ENCODE measurements around the gene DSCAML1.

DSCAML1 gene

DNA sequence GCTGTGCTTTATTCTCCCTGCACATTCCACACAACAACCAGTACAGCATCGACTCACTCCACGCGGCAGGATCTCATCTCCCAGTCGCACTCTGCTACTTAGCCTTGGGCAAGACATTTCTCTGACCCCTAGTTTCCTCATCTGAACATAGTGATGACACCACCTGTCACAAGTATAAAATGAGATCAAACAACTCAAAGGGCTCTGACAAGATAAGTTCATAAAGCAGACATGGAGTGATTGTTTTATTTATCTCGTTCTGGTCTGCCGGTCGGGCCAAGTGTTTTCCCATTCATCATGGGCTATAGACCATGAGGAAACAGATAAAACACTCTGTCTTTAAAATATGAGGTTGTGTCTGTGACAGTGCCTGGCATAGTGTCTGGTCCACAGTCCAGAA, 35.0 kb downstream of the DSCAML1 start:
- no peak for DNase-seq (ENCODE audit: low read depth in 2 of 2)

DNA sequence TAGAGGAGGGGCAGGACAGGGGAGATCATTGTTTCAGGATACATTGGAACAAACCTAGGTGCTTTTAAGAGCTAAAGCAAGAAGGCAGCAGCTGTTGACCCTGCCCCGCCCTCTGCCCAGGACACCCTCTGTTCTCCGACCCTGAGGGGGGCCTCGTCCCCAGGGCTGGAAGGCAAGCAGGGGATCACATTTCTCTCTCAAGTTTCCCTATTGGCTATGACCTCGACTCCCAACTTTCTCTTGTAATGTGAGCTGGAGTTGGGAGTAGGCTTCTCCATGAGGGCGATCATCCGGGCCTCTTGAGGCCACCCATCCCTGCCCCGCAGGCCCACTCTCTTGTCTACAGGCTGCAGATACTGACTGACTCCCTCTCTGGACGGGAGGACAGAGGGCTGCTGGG, 37.7 kb downstream of the DSCAML1 start:
- no peak for DNase-seq (ENCODE audit: low read depth in 2 of 2)

DNA sequence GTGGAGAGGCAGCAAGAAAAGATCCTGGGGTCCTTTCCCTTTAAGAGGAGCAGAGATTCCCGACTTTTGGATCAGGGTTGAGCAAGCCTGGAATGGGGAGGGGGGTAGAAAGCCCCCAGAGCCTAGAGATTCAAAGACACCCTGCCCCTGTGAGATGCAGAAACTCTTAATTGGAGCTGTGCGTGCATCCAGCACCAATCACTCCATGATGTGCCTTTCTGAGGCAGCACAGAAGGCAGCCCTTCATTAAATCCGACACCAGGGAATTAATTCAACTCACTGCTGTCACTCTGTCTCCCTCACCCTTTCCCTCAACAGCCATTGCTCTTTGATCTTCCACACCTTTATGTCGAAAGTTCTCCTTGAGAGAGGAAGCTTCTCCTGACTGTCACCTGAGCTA, 43.0 kb downstream of the DSCAML1 start:
- DNase-seq (ENCODE audit: low read depth in 2 of 2) = no peak

DNA sequence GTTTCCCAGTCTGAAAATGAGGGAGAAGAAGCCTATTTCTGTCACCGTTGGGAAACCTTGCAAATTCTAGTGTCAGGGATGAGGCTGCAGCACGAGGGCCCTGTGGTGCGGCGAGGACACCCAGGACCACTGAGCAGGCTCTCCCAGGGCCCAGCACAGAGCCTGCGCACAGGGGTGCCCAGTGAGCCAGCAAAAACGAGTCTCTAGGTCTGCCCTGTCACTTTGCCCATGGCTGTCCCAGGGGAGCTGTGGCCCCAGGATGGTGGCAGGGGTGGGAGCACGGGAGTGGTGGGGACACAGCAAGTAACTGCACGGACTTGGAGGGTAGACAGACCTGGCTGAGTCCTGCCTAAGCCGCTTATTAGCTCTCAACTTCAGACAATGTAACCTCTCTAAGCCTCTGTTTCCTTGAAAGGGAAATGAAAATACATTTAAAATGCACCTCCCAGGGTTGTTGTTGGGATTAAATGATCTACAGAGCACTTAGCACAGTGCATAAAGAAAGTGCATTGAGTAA, 44.2 kb downstream of the DSCAML1 start:
- no peak for DNase-seq (ENCODE audit: low read depth in 2 of 2)

DNA sequence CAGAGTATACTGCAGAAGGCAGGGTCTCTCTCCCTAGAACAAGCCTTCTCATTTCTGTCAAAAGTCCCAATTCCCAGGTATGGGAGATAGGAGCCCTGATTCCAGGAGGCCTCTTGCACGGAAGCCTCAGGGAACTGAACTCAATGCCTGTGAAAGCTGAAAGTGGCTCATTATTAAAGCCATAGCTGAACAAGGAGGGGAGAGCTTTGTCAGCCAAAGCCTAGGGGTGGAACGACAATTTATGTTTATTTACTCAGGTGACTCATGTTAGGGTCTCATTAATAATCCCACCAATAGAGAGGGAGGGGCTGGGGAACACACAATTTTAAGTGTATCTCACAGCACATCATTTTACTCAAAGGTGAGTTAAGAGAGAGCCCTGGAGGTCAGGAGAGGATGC, 44.9 kb downstream of the DSCAML1 start:
- no peak for DNase-seq (ENCODE audit: low read depth in 2 of 2)

DNA sequence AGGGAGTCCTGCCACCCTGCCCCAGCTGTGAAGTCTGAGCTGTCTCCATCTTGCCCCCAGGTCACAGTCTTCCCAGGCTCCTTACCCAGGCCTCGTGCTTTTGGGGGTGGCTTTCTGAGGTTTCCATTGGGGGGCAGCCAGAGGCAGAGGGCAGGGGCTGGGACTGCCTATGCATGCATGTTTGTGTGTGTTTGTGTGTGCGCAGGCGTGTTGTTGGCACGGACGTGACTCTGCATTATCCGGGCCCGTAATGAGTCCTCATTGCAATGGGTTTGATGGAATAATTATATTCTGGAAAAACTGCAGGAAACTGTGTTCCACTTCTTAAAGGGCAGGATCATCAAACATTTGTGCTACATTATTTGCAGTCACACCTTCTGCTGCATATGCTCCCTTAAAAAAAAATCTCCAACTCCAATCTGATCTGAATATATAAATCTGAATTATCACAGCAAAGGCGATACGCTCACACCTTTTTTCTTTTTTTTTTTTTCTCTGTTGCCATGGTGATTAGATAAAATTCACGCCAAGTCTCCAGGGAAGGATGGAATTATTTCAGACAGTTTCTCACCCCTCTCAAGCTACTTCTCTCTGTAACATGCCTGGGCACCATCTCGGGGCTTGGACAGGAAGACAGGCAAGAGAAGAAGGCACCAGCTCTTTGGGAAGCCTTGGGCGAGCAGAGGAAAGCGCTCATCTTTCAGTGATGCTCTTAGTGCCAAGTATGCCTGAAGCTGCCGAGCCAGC, 45.9 kb downstream of the DSCAML1 start:
- DNase-seq (ENCODE audit: low read depth in 2 of 2) = no peak

DNA sequence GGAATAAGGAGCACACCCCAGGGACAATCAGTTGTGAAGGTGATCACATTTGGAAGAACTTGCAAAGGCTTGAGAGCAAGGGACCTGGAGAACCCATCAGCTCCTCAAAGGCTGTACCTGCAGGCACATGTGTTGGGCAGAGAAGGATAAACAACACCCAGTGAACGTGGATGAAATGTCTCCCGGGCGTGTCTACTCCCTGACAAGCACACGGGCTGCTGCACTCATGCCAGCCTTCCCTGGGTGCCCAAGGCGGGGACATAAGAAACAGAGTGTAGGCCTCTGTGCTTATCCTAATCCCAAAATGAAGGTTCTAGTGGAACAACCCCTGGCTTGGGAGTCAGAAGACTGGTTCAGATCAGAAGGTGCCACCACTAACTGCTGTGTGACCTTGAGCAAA, 46.7 kb downstream of the DSCAML1 start:
- DNase-seq (ENCODE audit: low read depth in 2 of 2) = no peak

DNA sequence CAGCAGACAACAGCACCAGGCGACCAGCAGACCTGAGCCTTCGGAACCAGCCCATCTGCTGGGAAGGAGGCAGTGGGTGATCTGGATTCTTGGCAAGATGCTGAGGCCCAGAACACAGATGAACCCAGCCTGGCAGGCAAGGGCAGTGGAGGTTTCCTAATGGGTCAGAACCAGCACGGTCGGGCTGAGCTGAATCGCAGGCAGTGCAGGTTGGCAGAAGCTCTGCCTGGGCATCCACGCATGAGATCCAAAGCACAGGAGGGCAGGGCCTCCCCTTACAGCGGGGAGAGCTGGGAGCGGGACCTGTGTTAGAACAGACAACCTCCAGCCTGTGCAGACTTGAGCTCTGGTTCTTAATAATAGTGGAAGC, 47.5 kb downstream of the DSCAML1 start:
- DNase-seq (ENCODE audit: low read depth in 2 of 2) = no peak

DNA sequence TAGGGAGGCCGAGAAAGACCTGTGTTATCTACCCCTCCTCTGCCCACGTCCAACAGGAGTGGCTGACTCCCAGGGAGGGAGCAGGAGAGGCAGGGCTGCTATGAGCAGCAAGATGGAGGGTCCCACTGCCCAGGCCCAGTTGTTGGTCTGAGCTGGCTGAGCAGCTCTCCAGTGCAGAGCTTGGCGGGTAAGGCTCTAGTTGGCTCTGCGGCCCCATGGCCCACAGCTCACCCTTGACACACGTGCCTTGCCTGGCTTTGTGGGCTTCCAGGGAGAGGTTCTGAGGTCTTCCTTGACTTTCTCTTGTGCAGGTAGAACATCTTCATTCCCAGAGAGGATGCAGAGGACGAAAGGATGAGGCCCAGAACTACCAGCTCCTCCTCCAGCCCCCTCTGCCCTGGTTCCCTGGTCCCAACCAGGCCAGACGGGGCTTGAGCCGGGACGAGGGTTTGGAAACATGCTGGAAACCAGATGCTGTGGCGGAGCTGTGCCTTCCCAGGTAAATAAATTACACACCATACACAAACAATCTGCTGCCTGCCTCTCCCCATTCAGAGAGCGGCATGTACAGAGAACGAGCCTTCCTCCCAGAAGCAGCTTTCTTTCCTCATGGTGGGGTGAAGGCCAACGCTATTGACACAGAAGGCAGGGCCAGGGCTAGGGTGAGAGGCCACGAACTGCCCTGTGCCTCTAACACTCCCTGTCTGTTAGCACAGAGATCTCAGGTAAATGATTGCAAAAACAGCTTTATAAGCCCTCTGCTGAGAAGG, 48.1 kb downstream of the DSCAML1 start:
- DNase-seq (ENCODE audit: low read depth in 2 of 2) = no peak

DNA sequence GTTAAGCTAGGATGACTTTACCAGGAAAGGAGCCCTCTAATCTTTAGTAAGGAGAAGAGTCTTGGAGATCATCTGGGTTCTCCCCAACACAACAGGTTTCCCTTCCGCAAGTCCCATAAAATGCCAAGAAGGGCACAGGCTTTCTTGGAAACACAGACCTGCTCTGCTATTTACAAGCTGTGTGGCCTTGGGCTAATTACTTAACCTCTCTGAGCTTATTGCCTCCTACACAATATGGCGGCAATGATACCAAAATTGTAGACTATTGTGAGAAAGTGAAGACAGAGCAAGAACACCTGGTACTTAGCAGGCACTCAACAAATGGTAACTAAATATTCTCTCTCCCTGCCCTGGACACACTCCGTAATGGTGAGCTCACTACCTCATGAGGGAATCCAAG, 49.1 kb downstream of the DSCAML1 start:
- DNase-seq (ENCODE audit: low read depth in 2 of 2) = no peak

DNA sequence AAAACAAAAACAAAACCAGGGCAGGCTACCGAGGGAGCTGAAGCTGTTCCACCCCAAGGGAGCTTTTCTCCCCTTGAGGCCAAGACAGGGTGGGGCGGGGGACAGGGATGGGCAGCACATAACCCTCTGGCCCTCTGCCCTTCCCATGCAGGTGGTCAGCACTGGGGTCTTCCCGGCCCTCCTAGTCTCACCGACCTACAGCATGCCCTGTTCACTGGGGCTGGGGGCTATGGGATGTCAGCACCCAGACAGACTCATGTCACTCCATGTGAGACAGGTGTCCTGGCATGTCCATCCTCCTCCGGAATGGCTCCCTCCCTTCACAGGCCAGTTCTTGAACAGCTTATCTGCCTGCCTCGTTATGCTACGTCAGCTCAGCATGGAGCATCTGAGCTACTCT, 51.7 kb downstream of the DSCAML1 start:
- DNase-seq (ENCODE audit: low read depth in 2 of 2) = no peak

DNA sequence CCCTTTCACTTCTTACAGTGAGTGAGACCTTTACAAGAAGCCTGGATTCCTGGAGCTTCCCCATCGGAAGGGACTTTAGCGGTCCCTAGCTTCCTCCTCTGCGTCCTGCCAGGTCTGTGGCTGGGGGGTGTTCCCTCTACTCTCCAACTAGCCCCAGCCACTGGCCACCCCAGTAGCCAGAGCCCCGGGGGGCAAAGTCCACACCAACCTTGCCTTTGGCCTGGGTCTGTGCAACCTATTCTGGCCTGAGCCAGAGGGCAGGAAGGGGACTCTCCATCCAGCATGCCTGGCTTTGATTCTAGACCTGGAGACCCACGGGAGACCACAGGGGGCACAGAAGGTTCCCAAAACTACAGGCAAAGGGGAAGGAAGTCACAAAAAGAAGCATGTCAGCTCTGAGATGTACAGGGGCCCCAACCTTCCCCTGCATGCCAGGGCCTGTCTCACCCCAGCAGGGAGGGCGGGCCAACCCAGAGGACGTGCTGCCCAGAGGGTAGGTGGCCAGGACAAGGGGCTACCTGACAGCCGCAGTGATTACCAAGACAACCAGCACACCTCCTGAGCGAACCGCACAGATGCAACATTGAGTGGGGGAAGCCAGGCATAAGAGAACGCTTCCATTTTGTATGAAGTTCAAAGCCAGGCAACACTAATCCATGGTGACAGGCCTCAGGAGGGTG, 52.4 kb downstream of the DSCAML1 start:
- DNase-seq (ENCODE audit: low read depth in 2 of 2) = no peak

DNA sequence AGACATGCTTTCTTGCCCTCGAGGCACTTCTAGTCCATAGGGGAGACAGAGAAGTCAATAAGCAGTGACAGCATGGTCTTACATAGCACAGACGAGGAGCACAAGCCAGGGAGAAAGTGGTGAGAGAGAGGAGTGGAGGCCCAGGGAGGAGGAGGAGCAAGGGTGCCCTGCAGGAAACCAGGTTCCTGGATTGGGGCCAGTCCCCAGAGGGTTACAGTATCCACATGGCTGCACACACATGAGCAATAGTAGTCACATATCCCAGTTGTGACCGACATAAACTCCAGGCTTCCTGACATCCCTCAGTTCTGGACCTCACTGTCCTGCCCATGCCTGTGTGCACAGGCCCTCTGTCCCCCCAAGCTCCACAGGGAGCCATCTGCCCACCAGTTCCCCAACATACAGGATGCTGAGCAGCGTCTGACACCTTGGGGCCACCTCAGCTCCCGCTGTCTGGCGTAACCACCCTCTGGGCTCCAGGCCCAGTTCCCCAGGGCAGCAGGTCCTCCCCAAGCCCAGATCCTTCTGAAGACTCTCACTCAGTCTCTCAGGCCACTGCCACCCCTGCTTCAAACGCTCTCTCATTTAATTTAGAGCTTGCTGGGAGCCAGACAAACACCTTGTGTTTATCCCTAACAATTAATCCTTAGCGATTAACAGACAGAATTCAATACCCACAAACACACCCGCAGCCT, 53.7 kb downstream of the DSCAML1 start:
- no peak for DNase-seq (ENCODE audit: low read depth in 2 of 2)

DNA sequence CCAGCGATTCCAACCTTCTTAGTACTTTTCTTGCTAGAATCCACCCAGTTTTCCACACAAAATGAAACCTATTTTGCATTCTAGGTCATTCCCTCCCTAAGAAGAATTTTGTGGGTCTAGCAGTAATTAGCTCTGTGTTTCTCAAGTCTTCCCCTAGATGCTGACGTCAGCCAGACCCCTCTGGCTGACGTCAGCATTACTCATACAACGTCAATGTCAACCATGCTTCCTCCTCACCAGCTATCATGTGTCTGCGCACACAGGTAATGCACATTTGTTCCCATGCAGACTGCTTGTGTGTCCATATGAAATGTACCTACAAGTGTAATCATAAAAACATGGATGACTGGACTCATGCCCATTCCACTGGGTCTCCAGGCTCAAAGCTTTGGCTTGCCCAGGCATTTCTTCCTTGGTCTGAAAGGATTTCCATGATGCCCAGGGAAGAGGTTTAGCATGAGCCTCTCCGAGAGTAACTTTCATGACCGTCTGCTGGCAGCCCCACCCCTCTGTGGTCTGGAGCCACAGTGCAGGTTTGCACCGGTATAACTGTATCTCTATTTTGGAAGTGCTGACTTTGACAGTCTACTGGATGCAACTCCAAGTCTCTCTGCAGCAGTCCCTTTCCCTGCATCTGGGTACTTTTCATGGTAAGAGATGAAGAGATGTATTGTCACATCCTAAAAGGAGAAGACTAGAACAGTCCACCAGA, 58.6 kb downstream of the DSCAML1 start:
- DNase-seq (ENCODE audit: low read depth in 2 of 2) = no peak

DNA sequence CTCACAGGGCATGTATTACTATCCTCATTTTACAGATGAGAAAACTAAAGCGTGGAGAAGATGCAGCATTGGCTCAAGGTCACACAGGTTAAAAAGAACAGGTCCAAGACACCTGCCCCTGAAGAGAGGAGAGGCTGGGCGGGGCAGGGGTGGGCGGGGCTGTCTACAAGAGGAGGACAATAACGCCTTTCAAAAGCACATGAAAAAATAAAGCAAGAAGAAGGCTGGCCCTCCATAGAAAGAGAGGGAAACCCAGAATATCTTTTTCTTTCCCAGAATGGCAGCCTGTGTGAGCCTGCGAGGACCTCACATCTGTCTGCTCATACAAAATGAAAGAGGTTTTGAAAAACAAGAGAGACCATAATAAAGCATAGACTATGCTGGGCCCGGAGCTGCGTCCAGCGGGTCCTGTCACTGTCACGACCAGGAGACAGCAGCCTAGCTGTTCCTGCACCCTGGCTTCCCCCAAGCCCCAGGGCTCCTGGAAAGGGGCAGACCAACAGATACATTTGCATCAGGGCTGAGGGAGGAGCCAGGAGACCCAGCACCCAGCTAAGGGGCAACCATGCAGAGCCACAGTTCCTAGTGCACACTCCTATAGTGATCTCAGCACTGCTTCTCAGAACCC, 61.6 kb downstream of the DSCAML1 start:
- no peak for DNase-seq (ENCODE audit: low read depth in 2 of 2)

DNA sequence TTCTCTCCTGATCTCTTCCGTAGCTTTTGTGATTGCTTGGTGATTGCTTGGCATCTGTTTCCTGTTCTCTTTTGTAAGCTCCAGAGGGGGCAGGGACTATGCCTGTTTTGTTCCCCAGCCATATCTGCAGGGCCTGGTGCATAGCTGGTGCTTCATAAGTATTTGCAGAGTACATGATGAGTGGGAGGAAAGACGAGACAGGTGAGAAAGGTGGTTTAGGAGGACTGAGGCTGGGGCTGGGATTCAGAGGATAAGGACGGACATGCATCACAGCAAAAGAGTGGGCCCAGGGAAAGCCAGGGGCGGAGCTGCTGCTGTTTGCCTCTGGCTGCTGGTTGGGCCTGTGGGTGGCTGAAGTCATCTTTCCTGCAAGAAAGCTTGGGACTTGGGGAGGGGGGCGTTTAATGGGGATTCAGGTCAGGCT, 62.4 kb downstream of the DSCAML1 start:
- DNase-seq (ENCODE audit: low read depth in 2 of 2) = no peak

DNA sequence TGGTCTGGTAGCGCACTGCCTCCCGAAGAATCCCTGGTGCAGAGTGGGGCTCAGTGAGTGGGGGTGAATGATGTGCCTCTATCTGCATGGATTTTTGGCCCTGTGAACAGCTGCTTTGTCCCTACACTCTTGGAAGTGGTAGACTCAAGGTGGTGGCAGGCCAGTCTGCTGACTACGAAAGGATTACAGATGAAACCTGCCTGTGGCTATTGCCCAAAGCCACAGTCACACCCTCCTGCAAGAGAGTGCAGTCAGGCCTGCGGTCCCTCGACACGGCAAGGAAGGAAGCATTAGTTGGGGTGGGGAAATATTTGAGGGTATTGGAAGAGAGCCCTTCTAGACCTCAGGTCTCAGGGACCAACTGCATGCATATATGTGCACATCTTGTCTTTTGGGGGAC, 63.7 kb downstream of the DSCAML1 start:
- no peak for DNase-seq (ENCODE audit: low read depth in 2 of 2)

DNA sequence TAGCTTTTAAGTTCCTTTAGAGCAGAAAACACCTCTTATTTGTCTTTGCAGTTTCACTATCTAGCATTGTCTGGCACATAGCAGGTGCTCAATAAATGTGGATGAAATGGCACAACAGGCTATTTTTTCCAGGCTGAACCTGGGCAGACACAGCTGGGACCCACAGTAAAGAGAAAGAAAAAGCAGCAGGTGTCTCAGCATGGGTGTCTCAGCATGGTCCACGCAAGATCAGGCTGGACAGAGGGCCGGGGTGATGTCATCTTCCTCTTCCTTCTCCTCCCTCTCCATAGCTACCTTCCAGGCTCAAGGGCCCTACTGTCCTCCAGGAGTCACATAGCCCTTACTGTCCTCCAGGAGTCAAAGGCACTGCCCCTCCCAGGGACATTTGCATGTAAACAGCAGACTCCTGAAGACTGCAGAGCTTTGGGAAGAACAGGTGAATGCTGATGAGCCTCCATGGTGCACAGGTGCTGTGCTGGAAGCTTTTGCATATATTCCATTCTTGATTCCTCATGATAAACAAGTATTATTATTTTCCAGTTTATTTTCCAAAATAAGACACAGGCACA, 65.2 kb downstream of the DSCAML1 start:
- no peak for DNase-seq (ENCODE audit: low read depth in 2 of 2)

DNA sequence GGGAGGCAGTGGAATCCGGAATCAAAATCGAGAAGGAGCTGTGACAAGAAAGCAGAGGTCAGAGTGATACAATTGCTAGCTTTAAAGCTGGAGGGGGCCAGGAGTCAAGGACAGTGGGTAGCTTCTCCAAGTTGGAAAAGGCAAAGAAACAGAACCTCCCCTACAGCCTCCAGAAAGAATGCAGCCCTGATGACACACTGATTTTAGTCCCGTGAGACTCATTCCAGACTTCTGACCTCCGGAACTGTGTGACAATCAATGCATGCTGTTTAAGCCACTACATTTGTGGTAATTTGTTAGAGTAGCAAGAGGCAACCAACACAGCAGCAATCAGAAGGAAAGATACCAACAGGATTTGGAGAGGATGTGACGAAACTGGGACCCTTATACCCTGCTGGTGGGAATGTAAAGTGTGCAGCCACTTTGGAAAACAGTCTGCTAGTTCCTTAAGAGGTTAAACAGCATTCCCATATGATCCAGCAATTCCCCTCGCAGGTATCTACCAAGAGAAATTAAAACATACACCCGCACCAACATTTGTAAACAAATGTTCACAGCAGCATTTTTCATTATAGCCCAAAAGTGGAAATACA, 66.7 kb downstream of the DSCAML1 start:
- DNase-seq (ENCODE audit: low read depth in 2 of 2) = no peak

DNA sequence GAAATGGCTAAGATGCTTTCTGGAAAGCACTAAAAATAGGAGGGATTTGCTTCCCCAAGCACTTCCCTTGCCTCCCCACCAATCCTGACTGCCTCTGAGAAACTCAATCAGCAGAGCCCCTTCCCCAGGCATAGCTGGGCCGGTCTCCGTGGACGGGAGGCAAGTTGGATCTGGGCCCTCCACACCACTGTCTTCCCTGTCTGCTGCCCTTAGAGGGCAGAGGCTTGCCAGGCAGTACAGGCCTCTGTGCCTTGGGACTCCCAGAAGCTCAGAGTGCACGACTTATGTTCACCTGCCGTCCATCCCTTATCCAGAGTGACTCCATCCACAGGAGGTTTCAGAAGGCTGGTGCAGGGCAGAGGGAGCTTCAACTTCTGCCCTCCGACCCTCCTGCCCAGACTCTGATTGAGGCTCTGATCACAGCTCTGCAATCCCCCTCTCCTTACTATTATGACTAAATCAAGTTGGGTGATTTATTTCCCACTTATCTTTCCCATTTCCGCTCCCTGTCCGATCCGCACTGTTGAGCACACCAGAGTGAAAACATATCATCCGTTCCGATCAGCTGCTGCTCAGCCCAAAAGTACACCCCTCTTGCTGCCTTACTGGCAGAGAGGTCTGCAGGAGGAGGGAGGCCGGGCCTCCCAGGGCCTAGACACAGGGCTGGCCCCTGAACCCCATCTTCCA, 71.8 kb downstream of the DSCAML1 start:
- DNase-seq (ENCODE audit: low read depth in 2 of 2) = no peak
